Body of pancreas (tissue), 4 donors: ENCODE results near the gene GRIK4. TPM values are rescaled to one million over a fixed set of nuclear protein-coding genes. Genes with fewer than 3 reads are reported as not detected.

Experiments
- ATAC-seq: fragments of 150-250 bp; one replicate; pipeline ENCODE4 v1.9.1; 2016
- DNase-seq, 4 donors: peaks; one replicate each; pipeline ENCODE4 v3.0.0-alpha.2; 2019
- H3K27ac ChIP-seq, 4 donors: fragments of 200-600 bp; sonication (generic); 1 replicate in 3 of 4; 2 replicates in 1 of 4; pipeline versions ENCODE4 v1.5.1 to v1.6.1; 2016 to 2019; ENCODE audit warnings: mild to moderate bottlenecking in 1 of 4, mixed read lengths in 1 of 4, moderate library complexity in 1 of 4
- H3K27me3 ChIP-seq, 2 donors: fragments of 200-600 bp; sonication (generic); one replicate each; pipeline ENCODE4 v1.6.0; 2016; ENCODE audit warnings: mild to moderate bottlenecking in 1 of 2
- H3K36me3 ChIP-seq, 2 donors: fragments of 200-600 bp; sonication (generic); replicated peaks in 1 of 2; 2 replicates each; pipeline ENCODE4 v1.5.1; 2016; ENCODE audit warnings: low read depth in 2 of 2; ENCODE audit not compliant: insufficient read depth in 1 of 2
- H3K4me1 ChIP-seq: fragments of 200-600 bp; sonication (generic); one replicate; pipeline ENCODE4 v1.6.0; 2016
- H3K4me3 ChIP-seq, 2 donors: fragments of 200-600 bp; sonication (generic); 1 replicate in 1 of 2; 2 replicates in 1 of 2; pipeline ENCODE4 v1.5.1; 2016 to 2019
- H3K9me3 ChIP-seq, 3 donors: fragments of 200-600 bp; sonication (generic); 1 replicate in 2 of 3; 2 replicates in 1 of 3; pipeline ENCODE4 v1.5.1; 2016
- CTCF ChIP-seq, 7 experiments: fragments of 450-650 bp in 4 of 7; fragments of 200-600 bp in 3 of 7; sonication (generic) in 3 of 7; IDR thresholded peaks; one replicate each; pipeline ENCODE4 v1.5.1; 2016 to 2019; ENCODE audit warnings: antibody characterized with exemption in 7 of 7
- POLR2A ChIP-seq, 3 donors: fragments of 450-650 bp; IDR thresholded peaks; one replicate each; pipeline ENCODE4 v1.6.1; 2016; ENCODE audit warnings: antibody characterized with exemption in 3 of 3, mild to moderate bottlenecking in 2 of 3
- WGBS, 2 donors: methylation state at CpG; one replicate each; pipeline ENCODE4 v1.1.5; 2017; 5-methylcytosine and 5-hydroxymethylcytosine counted together
- intact Hi-C: fragments of 100-400 bp; cut with DNase I; formaldehyde crosslinking; loops from one replicate; pipeline ENCODE4 v1.15.1; 2023
- total RNA-seq, 2 donors: library from RNA; depleted of rRNA; stranded (reverse); fragments of >200 nt; gene quantifications; one replicate each; pipeline ENCODE4 v1.1.0, GENCODE V29; 2016

Gene GRIK4
- total RNA-seq, 2 donors from 2014 or later, result not detected

GRCh38 chr11:120586072-120586471 is 74.5 kb downstream of the GRIK4 start:
- H3K4me3 ChIP-seq, result no peak overlapping the region
- ATAC-seq (no peak), DNase-seq (no peak)
- H3K27ac ChIP-seq, result no peak overlapping the region
- H3K27me3 ChIP-seq, result no peaks in the 10 kb centered on the region
- no peaks in the 10 kb centered on the region for H3K36me3 ChIP-seq
- intact Hi-C loops, result no loop called here
- no peak for TF ChIP-seq POLR2A (IDR thresholded peaks at IDR 0.05)
- 52 to 59% methylated on average over 3 of the region's 3 CpGs for WGBS, 2 donors
- no peaks in the 10 kb centered on the region for H3K4me1 ChIP-seq
- no peaks in the 10 kb centered on the region for H3K9me3 ChIP-seq

- WGBS, 2 donors, result 62 to 81% methylated on average over 5 to 7 of the region's 7 CpGs
- no peak for ATAC-seq
Measured at GRCh38 chr11:120586728-120587127, 75.2 kb downstream of the GRIK4 start.

GRCh38 chr11:120587299-120587698 is 75.8 kb downstream of the GRIK4 start:
- no peak overlapping the region for H3K27ac ChIP-seq
- H3K36me3 ChIP-seq, result no peaks in the 10 kb centered on the region
- TF ChIP-seq POLR2A (IDR thresholded peaks at IDR 0.05), result no peak
- TF ChIP-seq CTCF (IDR thresholded peaks at IDR 0.05), result no peak
- H3K4me3 ChIP-seq, result no peak overlapping the region
- 78 to 79% methylated on average over 4 of the region's 4 CpGs for WGBS, 2 donors
- H3K9me3 ChIP-seq, result no peaks in the 10 kb centered on the region
- DNase-seq (no peak), ATAC-seq (no peak)
- no peaks in the 10 kb centered on the region for H3K4me1 ChIP-seq
- H3K27me3 ChIP-seq, result no peaks in the 10 kb centered on the region
- intact Hi-C loops, result no loop called here

More at GRCh38 chr11:120586728-120587127, 75.2 kb downstream of the GRIK4 start:
- H3K9me3 ChIP-seq, result no peaks in the 10 kb centered on the region
- DNase-seq, result no peak
- H3K27me3 ChIP-seq, result no peaks in the 10 kb centered on the region
- no peaks in the 10 kb centered on the region for H3K4me1 ChIP-seq
- no peak overlapping the region for H3K27ac ChIP-seq
- no peak overlapping the region for H3K4me3 ChIP-seq
- TF ChIP-seq CTCF (IDR thresholded peaks at IDR 0.05), result no peak
- no peak for TF ChIP-seq POLR2A (IDR thresholded peaks at IDR 0.05)
- intact Hi-C loops, result no loop called here
- H3K36me3 ChIP-seq, result no peaks in the 10 kb centered on the region

GRCh38 chr11:120589376-120589775 is 77.8 kb downstream of the GRIK4 start:
- no peaks in the 10 kb centered on the region for H3K27me3 ChIP-seq
- no peaks in the 10 kb centered on the region for H3K9me3 ChIP-seq
- 77 to 82% methylated on average over 7 to 11 of the region's 11 CpGs for WGBS, 2 donors
- ATAC-seq (no peak), DNase-seq (no peak)
- TF ChIP-seq CTCF (IDR thresholded peaks at IDR 0.05) (no peak), POLR2A (IDR thresholded peaks at IDR 0.05) (no peak)
- H3K4me3 ChIP-seq, result no peak overlapping the region
- H3K4me1 ChIP-seq, result no peaks in the 10 kb centered on the region
- no peak overlapping the region for H3K27ac ChIP-seq
- intact Hi-C loops, result no loop called here
- H3K36me3 ChIP-seq, result no peaks in the 10 kb centered on the region

- Histone ChIP-seq H3K27me3 (no peaks in the 10 kb centered on the region), H3K36me3 (no peaks in the 10 kb centered on the region), H3K4me3 (no peak overlapping the region), H3K4me1 (no peaks in the 10 kb centered on the region), H3K27ac (no peak overlapping the region), H3K9me3 (no peaks in the 10 kb centered on the region)
- intact Hi-C loops, result no loop called here
- DNase-seq, result no peak
- WGBS, 2 donors, result 90 to 92% methylated on average over 3 of the region's 3 CpGs
- TF ChIP-seq POLR2A (IDR thresholded peaks at IDR 0.05), result no peak
- TF ChIP-seq CTCF (IDR thresholded peaks at IDR 0.05), result no peak
- no peak for ATAC-seq
Measured at GRCh38 chr11:120590472-120590871, 78.9 kb downstream of the GRIK4 start.
